ENCODE measurements around the gene CAT. TPM values are rescaled to one million over a fixed set of nuclear protein-coding genes. Genes with fewer than 3 reads are reported as not detected.

Gene CAT
- total and polyA plus RNA-seq, 10 donors, result 55.2 to 149 (median 110) TPM

GRCh38 chr11:34458525-34458924 is 19.8 kb downstream of the CAT start:
- Histone ChIP-seq H3K27ac (no peak overlapping the region), H3K4me1 (no peaks in the 10 kb centered on the region), H3K36me3 (peaks cover 5 to 100% (median 95%) of the 10 kb centered on the region in 6 donors), H3K9me3 (no peaks in the 10 kb centered on the region), H3K4me3 (no peak overlapping the region), H3K27me3 (replicated peaks in 1 of 7) (no peaks in the 10 kb centered on the region)
- WGBS, 5 donors, result 88 to 91% (median 90%) methylated on average over 4 of the region's 4 CpGs
- DNase-seq, result no peak
- TF ChIP-seq CTCF (IDR thresholded peaks at IDR 0.05 in 8 of 11, conservative IDR thresholded peaks at IDR 0.05 in 3 of 11) (no peak), POLR2AphosphoS5 (IDR thresholded peaks at IDR 0.05) (no peak), POLR2A (IDR thresholded peaks at IDR 0.05) (no peak)
- intact Hi-C loops (cut with DNase I; ENCODE audit: low total_unique reads), result no loop called here

GRCh38 chr11:34459507-34460162 is 20.9 kb downstream of the CAT start:
- H3K4me3 ChIP-seq, result no peak overlapping the region
- DNase-seq, result no peak
- WGBS, 5 donors, result 96 to 98% (median 96%) methylated on average over 3 of the region's 3 CpGs
- intact Hi-C loops (cut with DNase I; ENCODE audit: low total_unique reads), result no loop called here
- no peaks in the 10 kb centered on the region for H3K27me3 ChIP-seq (replicated peaks in 1 of 7)
- H3K4me1 ChIP-seq, result peaks cover 0 to 6% (median 0%) of the 10 kb centered on the region in 6 donors
- no peak overlapping the region for H3K27ac ChIP-seq
- H3K36me3 ChIP-seq, result peaks cover 3 to 100% (median 95%) of the 10 kb centered on the region in 6 donors
- H3K9me3 ChIP-seq, result no peaks in the 10 kb centered on the region
- TF ChIP-seq CTCF (IDR thresholded peaks at IDR 0.05 in 8 of 11, conservative IDR thresholded peaks at IDR 0.05 in 3 of 11) (no peak), POLR2A (IDR thresholded peaks at IDR 0.05) (no peak), POLR2AphosphoS5 (IDR thresholded peaks at IDR 0.05) (no peak)

- WGBS, 5 donors, result 87 to 95% (median 89%) methylated on average over 4 of the region's 4 CpGs
- Histone ChIP-seq H3K36me3 (peaks cover 3 to 100% (median 95%) of the 10 kb centered on the region in 6 donors), H3K9me3 (peaks cover 0 to 1% (median 0%) of the 10 kb centered on the region in 8 donors), H3K4me3 (no peak overlapping the region), H3K4me1 (peaks cover 0 to 7% (median 0%) of the 10 kb centered on the region in 6 donors), H3K27me3 (replicated peaks in 1 of 7) (no peaks in the 10 kb centered on the region), H3K27ac (no peak overlapping the region)
- intact Hi-C loops (cut with DNase I; ENCODE audit: low total_unique reads), result no loop called here
- no peak for DNase-seq
- TF ChIP-seq POLR2A (IDR thresholded peaks at IDR 0.05) (no peak), POLR2AphosphoS5 (IDR thresholded peaks at IDR 0.05) (no peak), CTCF (IDR thresholded peaks at IDR 0.05 in 8 of 11, conservative IDR thresholded peaks at IDR 0.05 in 3 of 11) (no peak)
Observed at GRCh38 chr11:34460278-34460677, 21.5 kb downstream of the CAT start.

GRCh38 chr11:34461215-34461614 is 22.5 kb downstream of the CAT start:
- Histone ChIP-seq H3K27me3 (replicated peaks in 1 of 7) (no peaks in the 10 kb centered on the region), H3K27ac (no peak overlapping the region), H3K4me3 (no peak overlapping the region), H3K9me3 (peaks cover 0 to 11% (median 9%) of the 10 kb centered on the region in 8 donors), H3K4me1 (peaks cover 0 to 7% (median 0%) of the 10 kb centered on the region in 6 donors), H3K36me3 (peaks cover 3 to 100% (median 95%) of the 10 kb centered on the region in 6 donors)
- intact Hi-C loops (cut with DNase I; ENCODE audit: low total_unique reads), result no loop called here
- no peak for DNase-seq
- WGBS, 5 donors, result 87 to 98% (median 91%) methylated on average over 14 of the region's 14 CpGs
- TF ChIP-seq POLR2AphosphoS5 (IDR thresholded peaks at IDR 0.05) (no peak), POLR2A (IDR thresholded peaks at IDR 0.05) (no peak), CTCF (IDR thresholded peaks at IDR 0.05 in 8 of 11, conservative IDR thresholded peaks at IDR 0.05 in 3 of 11) (no peak)
